ENCODE measurements around the gene HEPH. TPM values are rescaled to one million over a fixed set of nuclear protein-coding genes. Genes with fewer than 3 reads are reported as not detected.

The HEPH gene
- total and polyA plus RNA-seq, 2 donors: 1.2 to 2.4 TPM

DNA sequence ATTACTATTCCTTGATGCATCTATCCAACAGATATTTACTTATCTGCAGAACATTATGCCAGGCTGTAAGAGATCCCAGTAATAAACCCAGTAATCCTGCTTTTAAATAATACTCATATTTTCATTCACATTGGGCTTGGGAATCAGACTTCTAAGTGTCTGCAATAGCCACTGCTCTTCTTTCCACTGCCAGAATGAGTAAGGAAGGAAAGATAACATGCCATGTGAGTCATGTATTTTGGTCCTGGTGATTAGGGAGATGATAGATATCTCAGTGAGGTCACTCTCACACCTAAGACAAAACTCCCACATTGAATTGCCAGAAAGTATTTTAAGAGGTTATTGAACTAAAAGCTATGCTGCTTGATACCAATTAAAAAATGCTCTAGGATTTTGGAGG lies 13.9 kb upstream of the HEPH start:
- no peaks in the 10 kb centered on the region for H3K36me3 ChIP-seq (ENCODE audit: control insufficient read depth in 2 of 2, insufficient read depth in 2 of 2, low read length in 1 of 2)
- no peaks in the 10 kb centered on the region for H3K27me3 ChIP-seq (ENCODE audit: control insufficient read depth in 2 of 2, insufficient read depth in 1 of 2, low read length in 1 of 2)
- no peaks in the 10 kb centered on the region for H3K4me1 ChIP-seq (ENCODE audit: control insufficient read depth in 2 of 2, insufficient read depth in 2 of 2, low read length in 2 of 2)
- H3K4me3 ChIP-seq (ENCODE audit: low read length in 2 of 2): no peak overlapping the region
- H3K27ac ChIP-seq (ENCODE audit: low read depth in 1 of 2, low read length in 1 of 2): no peak overlapping the region
- DNase-seq (ENCODE audit: low read depth in 6 of 9, low spot score in 9 of 9): no peak
- no peaks in the 10 kb centered on the region for H3K9me3 ChIP-seq (ENCODE audit: control insufficient read depth in 2 of 2, insufficient read depth in 1 of 2, low read length in 1 of 2)

DNA sequence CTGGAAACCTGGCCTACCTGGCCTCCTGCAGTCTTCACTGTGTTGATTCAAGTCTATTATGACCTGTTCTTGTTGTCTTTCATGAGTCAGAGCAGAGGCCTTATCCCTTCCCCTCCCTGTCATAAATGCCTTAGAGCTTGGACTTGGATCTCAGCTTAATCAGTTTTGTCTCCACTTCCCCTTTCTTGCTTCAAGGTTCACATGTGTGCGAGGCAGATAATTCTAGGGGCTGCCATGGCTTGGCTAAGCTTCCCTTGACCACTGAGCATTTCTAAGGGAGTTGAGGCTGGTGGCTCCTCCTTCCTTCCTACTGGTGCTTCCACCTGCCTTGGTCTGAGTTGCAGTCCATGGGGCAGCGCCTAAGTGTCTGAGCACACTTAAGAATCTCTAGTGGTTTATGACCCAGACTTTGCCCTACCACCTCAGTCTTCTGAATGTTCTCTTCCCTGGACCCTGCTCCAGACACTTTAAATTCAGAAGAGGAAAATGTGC lies 1.7 kb upstream of the HEPH start:
- H3K36me3 ChIP-seq (ENCODE audit: control insufficient read depth in 2 of 2, insufficient read depth in 2 of 2, low read length in 1 of 2): no peaks in the 10 kb centered on the region
- H3K9me3 ChIP-seq (ENCODE audit: control insufficient read depth in 2 of 2, insufficient read depth in 1 of 2, low read length in 1 of 2): no peaks in the 10 kb centered on the region
- H3K4me3 ChIP-seq (ENCODE audit: low read length in 2 of 2): no peak overlapping the region
- 58% methylated on average over 2 of the region's 2 CpGs for WGBS
- no peaks in the 10 kb centered on the region for H3K27me3 ChIP-seq (ENCODE audit: control insufficient read depth in 2 of 2, insufficient read depth in 1 of 2, low read length in 1 of 2)
- no peak overlapping the region for H3K27ac ChIP-seq (ENCODE audit: low read depth in 1 of 2, low read length in 1 of 2)
- no peak for DNase-seq (ENCODE audit: low read depth in 6 of 9, low spot score in 9 of 9)
- no peaks in the 10 kb centered on the region for H3K4me1 ChIP-seq (ENCODE audit: control insufficient read depth in 2 of 2, insufficient read depth in 2 of 2, low read length in 2 of 2)

DNA sequence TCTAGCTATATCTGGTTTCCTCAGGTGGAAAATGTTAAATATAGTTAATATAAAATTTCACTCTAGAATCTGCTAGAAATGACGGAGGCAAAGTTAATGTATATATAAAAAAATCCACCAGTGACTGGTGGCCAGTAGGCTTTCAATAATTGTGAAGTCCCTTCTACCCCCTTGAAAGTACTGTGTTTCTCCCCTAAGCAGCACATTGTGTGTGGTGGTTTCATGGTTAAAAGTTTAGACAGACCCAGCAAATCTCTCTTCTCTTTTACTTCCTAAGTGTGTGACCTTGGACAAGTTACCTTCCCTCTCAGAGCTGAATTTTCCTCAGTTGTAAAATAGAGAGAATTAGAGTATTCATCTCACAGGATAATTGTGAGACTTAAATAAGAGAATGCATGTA lies 600 bp upstream of the HEPH start:
- no peaks in the 10 kb centered on the region for H3K4me1 ChIP-seq (ENCODE audit: control insufficient read depth in 2 of 2, insufficient read depth in 2 of 2, low read length in 2 of 2)

DNA sequence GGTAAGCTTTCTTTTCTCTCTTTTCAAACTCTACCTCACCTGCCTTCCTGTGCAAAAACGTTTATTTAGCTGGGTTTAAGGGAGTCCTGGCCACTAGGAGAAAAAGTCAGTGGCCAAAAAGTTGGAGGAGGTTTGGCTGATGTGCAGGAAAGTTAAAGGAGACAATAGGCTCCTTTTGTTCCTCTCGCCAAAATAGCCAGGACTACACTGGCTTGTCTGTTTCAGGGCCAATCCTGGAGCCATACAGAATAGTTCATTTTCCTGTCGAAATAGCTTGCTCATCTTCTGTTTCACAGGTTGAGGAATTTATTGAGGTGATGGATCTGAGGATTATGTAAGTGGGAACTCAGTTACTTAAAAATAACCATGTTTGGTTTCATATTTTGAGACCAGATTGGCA lies 423 bp downstream of the HEPH start:
- WGBS: 83% methylated on average over 3 of the region's 3 CpGs
- no peak overlapping the region for H3K27ac ChIP-seq (ENCODE audit: low read depth in 1 of 2, low read length in 1 of 2)
- H3K9me3 ChIP-seq (ENCODE audit: control insufficient read depth in 2 of 2, insufficient read depth in 1 of 2, low read length in 1 of 2): no peaks in the 10 kb centered on the region
- H3K36me3 ChIP-seq (ENCODE audit: control insufficient read depth in 2 of 2, insufficient read depth in 2 of 2, low read length in 1 of 2): no peaks in the 10 kb centered on the region
- H3K4me1 ChIP-seq (ENCODE audit: control insufficient read depth in 2 of 2, insufficient read depth in 2 of 2, low read length in 2 of 2): no peaks in the 10 kb centered on the region
- H3K4me3 ChIP-seq (ENCODE audit: low read length in 2 of 2): peak overlapping the region in 1 of 2 donors; percentile 9
- no peak for DNase-seq (ENCODE audit: low read depth in 6 of 9, low spot score in 9 of 9)
- H3K27me3 ChIP-seq (ENCODE audit: control insufficient read depth in 2 of 2, insufficient read depth in 1 of 2, low read length in 1 of 2): no peaks in the 10 kb centered on the region

More for the DNA sequence above, 600 bp upstream of the HEPH start:
- WGBS: 92% methylated on average over 1 of the region's 1 CpG
- Histone ChIP-seq H3K9me3 (ENCODE audit: control insufficient read depth in 2 of 2, insufficient read depth in 1 of 2, low read length in 1 of 2) (no peaks in the 10 kb centered on the region), H3K27me3 (ENCODE audit: control insufficient read depth in 2 of 2, insufficient read depth in 1 of 2, low read length in 1 of 2) (no peaks in the 10 kb centered on the region), H3K36me3 (ENCODE audit: control insufficient read depth in 2 of 2, insufficient read depth in 2 of 2, low read length in 1 of 2) (no peaks in the 10 kb centered on the region), H3K4me3 (ENCODE audit: low read length in 2 of 2) (no peak overlapping the region), H3K27ac (ENCODE audit: low read depth in 1 of 2, low read length in 1 of 2) (no peak overlapping the region)
- DNase-seq (ENCODE audit: low read depth in 6 of 9, low spot score in 9 of 9): no peak

GRCh38 chrX:66164931-66165330 lies 884 bp downstream of the HEPH start:
- 84% methylated on average over 2 of the region's 2 CpGs for WGBS
- Histone ChIP-seq H3K4me3 (ENCODE audit: low read length in 2 of 2) (no peak overlapping the region), H3K9me3 (ENCODE audit: control insufficient read depth in 2 of 2, insufficient read depth in 1 of 2, low read length in 1 of 2) (no peaks in the 10 kb centered on the region), H3K27ac (ENCODE audit: low read depth in 1 of 2, low read length in 1 of 2) (no peak overlapping the region), H3K36me3 (ENCODE audit: control insufficient read depth in 2 of 2, insufficient read depth in 2 of 2, low read length in 1 of 2) (no peaks in the 10 kb centered on the region), H3K27me3 (ENCODE audit: control insufficient read depth in 2 of 2, insufficient read depth in 1 of 2, low read length in 1 of 2) (no peaks in the 10 kb centered on the region), H3K4me1 (ENCODE audit: control insufficient read depth in 2 of 2, insufficient read depth in 2 of 2, low read length in 2 of 2) (no peaks in the 10 kb centered on the region)
- no peak for DNase-seq (ENCODE audit: low read depth in 6 of 9, low spot score in 9 of 9)

DNA sequence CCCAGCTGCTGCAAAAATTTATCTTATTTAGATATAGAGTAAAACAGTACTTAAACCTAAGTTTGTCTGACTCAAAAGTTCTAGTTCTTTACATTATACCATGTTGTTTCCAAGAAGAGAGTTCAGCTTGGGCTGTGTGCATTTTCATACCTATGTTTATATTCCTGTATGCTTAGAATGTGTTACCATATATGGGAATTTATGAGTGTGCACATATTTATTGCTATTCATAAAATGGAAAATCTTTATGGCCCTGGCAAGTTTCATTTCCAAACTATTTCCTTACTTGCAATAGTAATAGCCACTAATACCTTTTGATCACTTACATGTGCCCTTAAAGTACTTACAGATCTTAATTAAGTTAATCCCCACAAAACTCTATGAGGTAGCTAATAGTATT lies 2.6 kb downstream of the HEPH start:
- no peaks in the 10 kb centered on the region for H3K36me3 ChIP-seq (ENCODE audit: control insufficient read depth in 2 of 2, insufficient read depth in 2 of 2, low read length in 1 of 2)
- no peak for DNase-seq (ENCODE audit: low read depth in 6 of 9, low spot score in 9 of 9)
- H3K4me3 ChIP-seq (ENCODE audit: low read length in 2 of 2): no peak overlapping the region
- no peaks in the 10 kb centered on the region for H3K4me1 ChIP-seq (ENCODE audit: control insufficient read depth in 2 of 2, insufficient read depth in 2 of 2, low read length in 2 of 2)
- no peak overlapping the region for H3K27ac ChIP-seq (ENCODE audit: low read depth in 1 of 2, low read length in 1 of 2)
- no peaks in the 10 kb centered on the region for H3K9me3 ChIP-seq (ENCODE audit: control insufficient read depth in 2 of 2, insufficient read depth in 1 of 2, low read length in 1 of 2)
- H3K27me3 ChIP-seq (ENCODE audit: control insufficient read depth in 2 of 2, insufficient read depth in 1 of 2, low read length in 1 of 2): no peaks in the 10 kb centered on the region

DNA sequence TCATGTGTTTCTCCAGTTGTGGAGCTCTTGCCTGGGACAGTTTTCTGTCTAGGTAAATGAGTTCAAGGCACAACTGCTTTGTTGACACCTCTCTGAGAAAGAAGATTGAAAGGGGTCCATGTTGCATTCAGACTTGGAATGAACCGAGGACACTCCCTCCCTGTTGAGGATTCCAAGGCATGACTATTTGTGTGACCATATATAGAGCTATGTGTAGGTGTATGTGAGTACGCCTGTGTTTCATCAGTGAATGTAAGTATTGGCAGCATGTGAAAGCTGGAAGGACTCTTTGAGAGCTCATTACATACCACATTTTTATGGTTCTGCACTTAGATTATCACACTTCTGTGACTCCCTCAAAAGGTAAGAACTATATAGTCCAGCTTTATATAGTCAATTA lies 3.4 kb downstream of the HEPH start:
- Histone ChIP-seq H3K9me3 (ENCODE audit: control insufficient read depth in 2 of 2, insufficient read depth in 1 of 2, low read length in 1 of 2) (no peaks in the 10 kb centered on the region), H3K36me3 (ENCODE audit: control insufficient read depth in 2 of 2, insufficient read depth in 2 of 2, low read length in 1 of 2) (no peaks in the 10 kb centered on the region), H3K27me3 (ENCODE audit: control insufficient read depth in 2 of 2, insufficient read depth in 1 of 2, low read length in 1 of 2) (no peaks in the 10 kb centered on the region), H3K4me3 (ENCODE audit: low read length in 2 of 2) (no peak overlapping the region), H3K27ac (ENCODE audit: low read depth in 1 of 2, low read length in 1 of 2) (no peak overlapping the region), H3K4me1 (ENCODE audit: control insufficient read depth in 2 of 2, insufficient read depth in 2 of 2, low read length in 2 of 2) (no peaks in the 10 kb centered on the region)
- DNase-seq (ENCODE audit: low read depth in 6 of 9, low spot score in 9 of 9): no peak
- 95% methylated on average over 2 of the region's 2 CpGs for WGBS

DNA sequence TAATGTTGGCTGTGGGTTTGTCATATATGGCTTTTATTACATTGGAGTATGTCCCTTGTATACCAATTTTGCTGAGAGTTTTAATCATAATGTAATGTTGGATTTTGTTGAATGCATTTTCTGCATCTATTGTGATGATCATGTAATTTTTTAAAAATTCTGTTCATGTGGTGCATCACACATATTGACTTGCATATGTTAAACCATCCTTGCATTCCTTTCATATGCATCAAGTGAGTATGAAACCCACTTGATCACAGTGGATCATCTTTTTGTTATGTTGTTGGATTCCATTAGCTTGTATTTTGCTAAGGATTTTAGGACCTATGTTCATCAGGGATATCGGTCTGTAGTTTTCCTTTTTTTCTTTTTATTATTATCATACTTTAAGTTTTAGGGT lies 12.1 kb downstream of the HEPH start:
- no peak overlapping the region for H3K4me3 ChIP-seq (ENCODE audit: low read length in 2 of 2)
- no peaks in the 10 kb centered on the region for H3K27me3 ChIP-seq (ENCODE audit: control insufficient read depth in 2 of 2, insufficient read depth in 1 of 2, low read length in 1 of 2)
- H3K27ac ChIP-seq (ENCODE audit: low read depth in 1 of 2, low read length in 1 of 2): no peak overlapping the region
- H3K36me3 ChIP-seq (ENCODE audit: control insufficient read depth in 2 of 2, insufficient read depth in 2 of 2, low read length in 1 of 2): no peaks in the 10 kb centered on the region
- H3K4me1 ChIP-seq (ENCODE audit: control insufficient read depth in 2 of 2, insufficient read depth in 2 of 2, low read length in 2 of 2): no peaks in the 10 kb centered on the region
- H3K9me3 ChIP-seq (ENCODE audit: control insufficient read depth in 2 of 2, insufficient read depth in 1 of 2, low read length in 1 of 2): no peaks in the 10 kb centered on the region
- 100% methylated on average over 1 of the region's 1 CpG for WGBS
- DNase-seq (ENCODE audit: low read depth in 6 of 9, low spot score in 9 of 9): no peak

GRCh38 chrX:66191563-66191962 lies 27.5 kb downstream of the HEPH start:
- H3K4me3 ChIP-seq (ENCODE audit: low read length in 2 of 2): no peak overlapping the region

GRCh38 chrX:66193821-66194220 lies 29.8 kb downstream of the HEPH start:
- Histone ChIP-seq H3K27ac (ENCODE audit: low read depth in 1 of 2, low read length in 1 of 2) (no peak overlapping the region), H3K36me3 (ENCODE audit: control insufficient read depth in 2 of 2, insufficient read depth in 2 of 2, low read length in 1 of 2) (no peaks in the 10 kb centered on the region), H3K9me3 (ENCODE audit: control insufficient read depth in 2 of 2, insufficient read depth in 1 of 2, low read length in 1 of 2) (no peaks in the 10 kb centered on the region), H3K4me3 (ENCODE audit: low read length in 2 of 2) (no peak overlapping the region), H3K27me3 (ENCODE audit: control insufficient read depth in 2 of 2, insufficient read depth in 1 of 2, low read length in 1 of 2) (no peaks in the 10 kb centered on the region), H3K4me1 (ENCODE audit: control insufficient read depth in 2 of 2, insufficient read depth in 2 of 2, low read length in 2 of 2) (no peaks in the 10 kb centered on the region)
- DNase-seq (ENCODE audit: low read depth in 6 of 9, low spot score in 9 of 9): no peak

More at GRCh38 chrX:66191563-66191962, 27.5 kb downstream of the HEPH start:
- no peak for DNase-seq (ENCODE audit: low read depth in 6 of 9, low spot score in 9 of 9)
- H3K4me1 ChIP-seq (ENCODE audit: control insufficient read depth in 2 of 2, insufficient read depth in 2 of 2, low read length in 2 of 2): no peaks in the 10 kb centered on the region
- no peaks in the 10 kb centered on the region for H3K36me3 ChIP-seq (ENCODE audit: control insufficient read depth in 2 of 2, insufficient read depth in 2 of 2, low read length in 1 of 2)
- no peak overlapping the region for H3K27ac ChIP-seq (ENCODE audit: low read depth in 1 of 2, low read length in 1 of 2)
- 74% methylated on average over 2 of the region's 2 CpGs for WGBS
- no peaks in the 10 kb centered on the region for H3K9me3 ChIP-seq (ENCODE audit: control insufficient read depth in 2 of 2, insufficient read depth in 1 of 2, low read length in 1 of 2)
- no peaks in the 10 kb centered on the region for H3K27me3 ChIP-seq (ENCODE audit: control insufficient read depth in 2 of 2, insufficient read depth in 1 of 2, low read length in 1 of 2)

Data from thymus (tissue), 11 donors.